Muscle of arm (tissue), 14 donors: ENCODE results near the gene RFX3. TPM values are rescaled to one million over a fixed set of nuclear protein-coding genes. Genes with fewer than 3 reads are reported as not detected.

Experiments
- DNase-seq: peaks from one replicate; pipeline ENCODE4 v3.0.0-alpha.2; 2013
- long read RNA-seq, 11 donors: transcript quantifications; one replicate each; lab custom pipeline, GENCODE V29; 2026
- polyA plus RNA-seq, 12 donors: library from polyadenylated mRNA; unstranded; fragments of 120-200 nt; gene quantifications; one replicate each; pipeline ENCODE4 v1.2.1, GENCODE V29; 2013; ENCODE audit not compliant: insufficient read length in 12 of 12

RFX3 gene
- 1 to 10 TPM in 11 of 12 donors, not detected in 1; 4.2 to 7.3 (median 6.3) TPM for polyA plus RNA-seq
- long read RNA-seq, donor 1 = 0 reads
- long read RNA-seq, donor 2 = 0 reads
- long read RNA-seq, donor 3 = 0 reads
- long read RNA-seq, donor 4 = 0 reads
- long read RNA-seq, donor 5 = 0 reads
- long read RNA-seq, donor 6 = 0 reads
- long read RNA-seq, donor 7 = 0 reads
- long read RNA-seq, donor 8 = 0 reads
- long read RNA-seq, donor 9 = 0 reads
- long read RNA-seq, donor 10 = 0 reads
- long read RNA-seq, donor 11 = 0 reads

GRCh38 chr9:3525836-3526164 is at the start of gene RFX3:
RFX3 (minus strand) TSS chr9:3526001; CDS start chr9:3395588, 130,413 bp downstream.
- peak; percentile 94 for DNase-seq

- DNase-seq = no peak
Measured at GRCh38 chr9:3571500-3571899, 45.7 kb upstream of the RFX3 start.

GRCh38 chr9:3569529-3569928 is 43.7 kb upstream of the RFX3 start:
- no peak for DNase-seq

GRCh38 chr9:3567988-3568387 is 42.2 kb upstream of the RFX3 start:
- no peak for DNase-seq

- DNase-seq = no peak
Measured at GRCh38 chr9:3553076-3553765, 27.4 kb upstream of the RFX3 start.

GRCh38 chr9:3549225-3549624 is 23.4 kb upstream of the RFX3 start:
- DNase-seq = no peak

- DNase-seq = no peak
Measured at GRCh38 chr9:3548648-3549047, 22.8 kb upstream of the RFX3 start.

- no peak for DNase-seq
Measured at GRCh38 chr9:3541206-3541605, 15.4 kb upstream of the RFX3 start.

GRCh38 chr9:3534614-3535404 is 9.0 kb upstream of the RFX3 start:
- DNase-seq = no peak

GRCh38 chr9:3532158-3532557 is 6.4 kb upstream of the RFX3 start:
- DNase-seq = no peak

GRCh38 chr9:3528451-3528850 is 2.6 kb upstream of the RFX3 start:
- no peak for DNase-seq

- DNase-seq = no peak
Measured at GRCh38 chr9:3526997-3527940, 1.5 kb upstream of the RFX3 start.

GRCh38 chr9:3526165-3526996 is 580 bp upstream of the RFX3 start:
- DNase-seq = peak; percentile 91

GRCh38 chr9:3525096-3525835 is 535 bp downstream of the RFX3 start:
- peak; percentile 24 for DNase-seq

GRCh38 chr9:3521966-3522365 is 3.8 kb downstream of the RFX3 start:
- DNase-seq = no peak

- DNase-seq = no peak
Measured at GRCh38 chr9:3520564-3520963, 5.2 kb downstream of the RFX3 start.

GRCh38 chr9:3517377-3518048 is 8.3 kb downstream of the RFX3 start:
- no peak for DNase-seq

- no peak for DNase-seq
Measured at GRCh38 chr9:3516667-3517330, 9.0 kb downstream of the RFX3 start.

- no peak for DNase-seq
Measured at GRCh38 chr9:3515405-3515804, 10.4 kb downstream of the RFX3 start.
